Mesendoderm (in vitro differentiated cells): ENCODE data around the gene AMBP.

Source experiments
- DNase-seq: peaks from one replicate; pipeline ENCODE4 v3.0.0; 2013
- H2AK5ac ChIP-seq: 2 replicates; pipeline ENCODE4 v1.6.1; 2013; ENCODE audit warnings: low read length, inconsistent platforms
- H2BK120ac ChIP-seq: 2 replicates; pipeline ENCODE4 v1.6.1; 2013; ENCODE audit warnings: low read depth, mild to moderate bottlenecking, low read length, moderate library complexity, mixed read lengths
- H2BK15ac ChIP-seq: replicated peaks from 2 replicates; pipeline ENCODE4 v1.6.1; 2013; ENCODE audit warnings: low read depth, mild to moderate bottlenecking, moderate library complexity
- H2BK5ac ChIP-seq: 2 replicates; pipeline ENCODE4 v1.6.1; 2013; ENCODE audit warnings: low read length, inconsistent platforms
- H3K18ac ChIP-seq: 2 replicates; pipeline ENCODE4 v1.6.1; 2013; ENCODE audit warnings: mild to moderate bottlenecking, low read length, mixed read lengths
- H3K23ac ChIP-seq: one replicate; pipeline ENCODE4 v1.6.1; 2013; ENCODE audit warnings: low read length
- H3K27ac ChIP-seq: 2 replicates; pipeline ENCODE4 v1.5.1; 2013; ENCODE audit warnings: low read depth, mild to moderate bottlenecking, inconsistent platforms, low read length, moderate library complexity
- H3K27me3 ChIP-seq: 2 replicates; pipeline ENCODE4 v1.6.1; 2013; ENCODE audit warnings: low read length, control low read depth, mild to moderate bottlenecking, inconsistent platforms; ENCODE audit not compliant: insufficient read depth, poor library complexity
- H3K36me3 ChIP-seq: 2 replicates; pipeline ENCODE4 v1.6.1; 2013; ENCODE audit warnings: low read length, inconsistent platforms; ENCODE audit not compliant: control insufficient read depth, insufficient read depth
- H3K4ac ChIP-seq: one replicate; pipeline ENCODE4 v1.6.1; 2013; ENCODE audit warnings: low read depth, mild to moderate bottlenecking, low read length, moderate library complexity
- H3K4me1 ChIP-seq: 2 replicates; pipeline ENCODE4 v1.6.1; 2013; ENCODE audit warnings: low read depth, low read length, inconsistent platforms; ENCODE audit not compliant: control insufficient read depth
- H3K4me2 ChIP-seq: 2 replicates; pipeline ENCODE4 v1.6.1; 2013; ENCODE audit warnings: low read length
- H3K4me3 ChIP-seq: 2 replicates; pipeline ENCODE4 v1.5.1; 2013; ENCODE audit warnings: mild to moderate bottlenecking, low read length
- H3K56ac ChIP-seq: one replicate; pipeline ENCODE4 v1.6.1; 2013; ENCODE audit warnings: low read length
- H3K79me1 ChIP-seq: 2 replicates; pipeline ENCODE4 v1.6.1; 2013; ENCODE audit warnings: low read length, inconsistent platforms
- H3K79me2 ChIP-seq: 2 replicates; pipeline ENCODE4 v1.6.1; 2013; ENCODE audit warnings: mild to moderate bottlenecking, low read length; ENCODE audit not compliant: control insufficient read depth, insufficient read depth
- H3K9ac ChIP-seq: 2 replicates; pipeline ENCODE4 v1.6.1; 2013; ENCODE audit warnings: low read length, inconsistent platforms
- H4K5ac ChIP-seq: one replicate; pipeline ENCODE4 v1.6.1; 2013; ENCODE audit warnings: low read length
- H4K8ac ChIP-seq: one replicate; pipeline ENCODE4 v1.6.1; 2013; ENCODE audit warnings: low read depth, mild to moderate bottlenecking, control low read depth, low read length, moderate library complexity
- WGBS: extraction: QIAGEN DNeasy Blood & Tissue Kit; methylation state at CpG from one replicate; pipeline ENCODE4 v1.1.7; 2013; ENCODE audit warnings: low lambda C conversion rate, missing lambda C conversion rate; ENCODE audit not compliant: insufficient coverage; ENCODE audit errors: extremely low coverage; 5-methylcytosine and 5-hydroxymethylcytosine counted together

AMBP gene

GRCh38 chr9:114119242-114120191, 41.4 kb upstream of the AMBP start:
- Histone ChIP-seq H3K27ac (no peak overlapping the region), H3K18ac (no peak overlapping the region)
- no peak for DNase-seq

GRCh38 chr9:114117996-114118830, 40.1 kb upstream of the AMBP start:
- Histone ChIP-seq H4K8ac (no peak overlapping the region), H3K4me3 (no peak overlapping the region), H3K79me2 (no peaks in the 10 kb centered on the region), H2BK5ac (no peak overlapping the region), H4K5ac (no peak overlapping the region), H3K23ac (no peak overlapping the region), H3K56ac (no peak overlapping the region), H2AK5ac (no peak overlapping the region), H3K36me3 (no peaks in the 10 kb centered on the region), H3K27me3 (no peaks in the 10 kb centered on the region), H3K4me2 (no peak overlapping the region), H3K4me1 (no peaks in the 10 kb centered on the region), H3K18ac (no peak overlapping the region), H3K79me1 (no peaks in the 10 kb centered on the region), H3K27ac (no peak overlapping the region), H3K4ac (no peak overlapping the region), H3K9ac (no peak overlapping the region), H2BK120ac (no peak overlapping the region), H2BK15ac (no peak overlapping the region)
- no CpG with 5 or more reads among the region's 21 CpGs for WGBS
- DNase-seq = no peak

More at GRCh38 chr9:114119242-114120191, 41.4 kb upstream of the AMBP start:
- Histone ChIP-seq H3K4me2 (no peak overlapping the region), H3K4me3 (no peak overlapping the region), H3K23ac (no peak overlapping the region), H2BK15ac (no peak overlapping the region), H3K56ac (no peak overlapping the region), H4K5ac (no peak overlapping the region), H3K4ac (no peak overlapping the region), H2AK5ac (no peak overlapping the region), H3K36me3 (no peaks in the 10 kb centered on the region), H2BK120ac (no peak overlapping the region), H3K9ac (no peak overlapping the region), H3K4me1 (no peaks in the 10 kb centered on the region), H3K27me3 (no peaks in the 10 kb centered on the region), H3K79me1 (no peaks in the 10 kb centered on the region), H2BK5ac (no peak overlapping the region), H4K8ac (no peak overlapping the region), H3K79me2 (no peaks in the 10 kb centered on the region)
- WGBS = no CpG with 5 or more reads among the region's 9 CpGs

GRCh38 chr9:114117614-114117995, 39.5 kb upstream of the AMBP start:
- no peak for DNase-seq
- H3K23ac ChIP-seq = no peak overlapping the region
- H3K27me3 ChIP-seq = no peaks in the 10 kb centered on the region
- H2BK15ac ChIP-seq = no peak overlapping the region
- WGBS = no CpG with 5 or more reads among the region's 7 CpGs
- H2BK120ac ChIP-seq = no peak overlapping the region
- no peak overlapping the region for H3K18ac ChIP-seq
- no peak overlapping the region for H2AK5ac ChIP-seq
- no peak overlapping the region for H4K8ac ChIP-seq
- no peak overlapping the region for H4K5ac ChIP-seq
- H3K79me1 ChIP-seq = no peaks in the 10 kb centered on the region
- H3K4me2 ChIP-seq = no peak overlapping the region
- H3K27ac ChIP-seq = no peak overlapping the region
- H2BK5ac ChIP-seq = no peak overlapping the region
- H3K4ac ChIP-seq = no peak overlapping the region
- no peak overlapping the region for H3K9ac ChIP-seq
- no peak overlapping the region for H3K56ac ChIP-seq
- no peaks in the 10 kb centered on the region for H3K36me3 ChIP-seq
- H3K4me1 ChIP-seq = no peaks in the 10 kb centered on the region
- H3K79me2 ChIP-seq = no peaks in the 10 kb centered on the region
- no peak overlapping the region for H3K4me3 ChIP-seq

GRCh38 chr9:114116126-114116747, 38.1 kb upstream of the AMBP start:
- Histone ChIP-seq H4K8ac (no peak overlapping the region), H3K79me2 (no peaks in the 10 kb centered on the region), H3K23ac (no peak overlapping the region), H3K18ac (no peak overlapping the region), H3K4me3 (no peak overlapping the region), H3K27ac (no peak overlapping the region), H3K36me3 (no peaks in the 10 kb centered on the region), H2BK120ac (no peak overlapping the region), H2BK15ac (no peak overlapping the region), H3K4me2 (no peak overlapping the region), H2BK5ac (no peak overlapping the region), H3K56ac (no peak overlapping the region), H3K9ac (no peak overlapping the region), H2AK5ac (no peak overlapping the region), H3K79me1 (no peaks in the 10 kb centered on the region), H3K4me1 (no peaks in the 10 kb centered on the region), H4K5ac (no peak overlapping the region), H3K27me3 (no peaks in the 10 kb centered on the region), H3K4ac (no peak overlapping the region)
- no peak for DNase-seq
- WGBS = no CpG with 5 or more reads among the region's 12 CpGs

- H3K27me3 ChIP-seq = no peaks in the 10 kb centered on the region
Measured at GRCh38 chr9:114115654-114116125, 37.6 kb upstream of the AMBP start.

More at GRCh38 chr9:114115654-114116125, 37.6 kb upstream of the AMBP start:
- Histone ChIP-seq H3K4me2 (no peak overlapping the region), H2BK120ac (no peak overlapping the region), H3K36me3 (no peaks in the 10 kb centered on the region), H2BK5ac (no peak overlapping the region), H3K4ac (no peak overlapping the region), H3K23ac (no peak overlapping the region), H3K79me2 (no peaks in the 10 kb centered on the region), H3K4me3 (no peak overlapping the region), H3K4me1 (no peaks in the 10 kb centered on the region), H3K27ac (no peak overlapping the region), H4K8ac (no peak overlapping the region), H2BK15ac (no peak overlapping the region), H2AK5ac (no peak overlapping the region), H3K18ac (no peak overlapping the region), H4K5ac (no peak overlapping the region), H3K79me1 (no peaks in the 10 kb centered on the region), H3K56ac (no peak overlapping the region), H3K9ac (no peak overlapping the region)
- no CpG with 5 or more reads among the region's 9 CpGs for WGBS
- no peak for DNase-seq
